Transverse colon (tissue), 4 donors: ENCODE data around the gene CACNA2D1. TPM values are rescaled to one million over a fixed set of nuclear protein-coding genes. Genes with fewer than 3 reads are reported as not detected.

ENCODE experiments used
- DNase-seq: peaks from one replicate; pipeline ENCODE4 v3.0.0-alpha.2; 2019
- H3K27ac ChIP-seq, 4 donors: fragments of 200-600 bp; sonication (generic); 2 replicates each; pipeline ENCODE4 v1.5.1; 2016 to 2018; ENCODE audit warnings: inconsistent platforms in 4 of 4
- H3K27me3 ChIP-seq: fragments of 200-600 bp; sonication (generic); 2 replicates; pipeline ENCODE4 v1.5.1; 2017; ENCODE audit warnings: inconsistent platforms
- H3K36me3 ChIP-seq, 4 donors: fragments of 200-600 bp; sonication (generic); 2 replicates each; pipeline ENCODE4 v1.5.1; 2017 to 2019; ENCODE audit warnings: inconsistent platforms in 4 of 4
- H3K4me1 ChIP-seq, 4 donors: fragments of 200-600 bp; sonication (generic); 2 replicates each; pipeline ENCODE4 v1.5.1; 2017 to 2020; ENCODE audit warnings: inconsistent platforms in 4 of 4
- H3K4me3 ChIP-seq, 4 donors: fragments of 200-600 bp; sonication (generic); 1 replicate in 1 of 4; 2 replicates in 3 of 4; pipeline versions ENCODE4 v1.5.1 to v1.6.1; 2017 to 2019; ENCODE audit warnings: inconsistent platforms in 4 of 4
- H3K9me3 ChIP-seq, 2 donors: fragments of 200-600 bp; sonication (generic); 2 replicates each; pipeline ENCODE4 v1.5.1; 2017 to 2019; ENCODE audit warnings: inconsistent platforms in 2 of 2
- EP300 ChIP-seq: sonication (generic); formaldehyde crosslinking; IDR thresholded peaks from one replicate; pipeline ENCODE4 v1.6.1; 2017; ENCODE audit warnings: antibody characterized with exemption, low read depth
- POLR2A ChIP-seq: fragments of 450-650 bp; IDR thresholded peaks from one replicate; pipeline ENCODE4 v1.6.1; 2016; ENCODE audit warnings: antibody characterized with exemption, mild to moderate bottlenecking, moderate library complexity
- POLR2AphosphoS5 ChIP-seq, 3 donors: sonication (generic); formaldehyde crosslinking; IDR thresholded peaks; one replicate each; pipeline ENCODE4 v1.6.1; 2016; ENCODE audit warnings: antibody characterized with exemption in 3 of 3
- WGBS, 2 donors: methylation state at CpG; one replicate each; pipeline ENCODE4 v1.1.5; 2018; ENCODE audit warnings: low coverage in 1 of 2; 5-methylcytosine and 5-hydroxymethylcytosine counted together
- in situ Hi-C, 4 donors: fragments of 200-750 bp; cut with MboI; loops; one replicate each; pipeline versions ENCODE4 v1.15.0 to v1.15.1; 2017; ENCODE audit warnings: low sequenced_read_pairs in 3 of 4, low pct_ligation_motif_present in 1 of 4, low pct_unique_long_range_greater_than_20kb in 1 of 4
- intact Hi-C: fragments of 100-400 bp; cut with DNase I; formaldehyde crosslinking; loops from one replicate; pipeline ENCODE4 v1.15.1; 2023; ENCODE audit warnings: low total_unique reads
- total RNA-seq, 4 donors: library from RNA; depleted of rRNA; stranded (reverse); fragments of >200 nt; gene quantifications; one replicate each; pipeline ENCODE4 v1.1.0, GENCODE V29; 2016
- TF ChIP-seq, protein P1 (sequence below), 5 experiments: fragments of 200-600 bp in 3 of 5; fragments of 450-650 bp in 2 of 5; sonication (generic) in 3 of 5; IDR thresholded peaks; 1 replicate in 2 of 5; 2 replicates in 3 of 5; pipeline ENCODE4 v1.5.1; 2016 to 2017; ENCODE audit warnings: antibody characterized with exemption in 5 of 5, inconsistent platforms in 3 of 5, mild to moderate bottlenecking in 2 of 5, moderate library complexity in 1 of 5

The CACNA2D1 gene
- total RNA-seq, 4 donors from 2014 or later, result 11.0 to 126 (median 22.9) TPM

DNA sequence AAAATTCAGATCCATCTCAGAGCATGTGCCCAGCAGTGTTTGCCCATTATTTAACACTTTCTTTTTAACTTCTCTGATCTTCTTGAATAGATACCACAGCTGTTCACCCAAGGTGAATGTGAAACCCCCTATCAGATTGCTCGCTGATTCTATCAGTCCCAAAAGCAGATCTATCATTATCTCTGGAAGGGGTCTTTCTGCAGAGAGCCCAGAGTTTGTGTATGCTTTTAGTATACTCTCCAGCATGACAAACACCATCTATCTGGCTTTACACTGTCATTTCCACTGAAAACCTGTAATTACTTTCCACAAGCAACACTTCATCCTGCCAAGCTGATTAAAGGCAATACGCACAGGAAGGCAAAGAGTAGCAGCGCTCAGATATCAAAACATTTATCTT is 168.2 kb downstream of the CACNA2D1 start:
- Histone ChIP-seq H3K36me3 (no peaks in the 10 kb centered on the region), H3K9me3 (no peaks in the 10 kb centered on the region), H3K27me3 (no peaks in the 10 kb centered on the region), H3K4me1 (no peaks in the 10 kb centered on the region), H3K4me3 (no peak overlapping the region), H3K27ac (no peak overlapping the region)
- DNase-seq, result no peak
- TF ChIP-seq, protein P1, sequence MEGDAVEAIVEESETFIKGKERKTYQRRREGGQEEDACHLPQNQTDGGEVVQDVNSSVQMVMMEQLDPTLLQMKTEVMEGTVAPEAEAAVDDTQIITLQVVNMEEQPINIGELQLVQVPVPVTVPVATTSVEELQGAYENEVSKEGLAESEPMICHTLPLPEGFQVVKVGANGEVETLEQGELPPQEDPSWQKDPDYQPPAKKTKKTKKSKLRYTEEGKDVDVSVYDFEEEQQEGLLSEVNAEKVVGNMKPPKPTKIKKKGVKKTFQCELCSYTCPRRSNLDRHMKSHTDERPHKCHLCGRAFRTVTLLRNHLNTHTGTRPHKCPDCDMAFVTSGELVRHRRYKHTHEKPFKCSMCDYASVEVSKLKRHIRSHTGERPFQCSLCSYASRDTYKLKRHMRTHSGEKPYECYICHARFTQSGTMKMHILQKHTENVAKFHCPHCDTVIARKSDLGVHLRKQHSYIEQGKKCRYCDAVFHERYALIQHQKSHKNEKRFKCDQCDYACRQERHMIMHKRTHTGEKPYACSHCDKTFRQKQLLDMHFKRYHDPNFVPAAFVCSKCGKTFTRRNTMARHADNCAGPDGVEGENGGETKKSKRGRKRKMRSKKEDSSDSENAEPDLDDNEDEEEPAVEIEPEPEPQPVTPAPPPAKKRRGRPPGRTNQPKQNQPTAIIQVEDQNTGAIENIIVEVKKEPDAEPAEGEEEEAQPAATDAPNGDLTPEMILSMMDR (IDR thresholded peaks at IDR 0.05), result no peak
- TF ChIP-seq EP300 (no peak), POLR2AphosphoS5 (IDR thresholded peaks at IDR 0.05) (no peak), POLR2A (no peak)
- in situ Hi-C loops (no loop called here), intact Hi-C loops (no loop called here)
- WGBS, 2 donors, result 86 to 87% methylated on average over 3 of the region's 3 CpGs

DNA sequence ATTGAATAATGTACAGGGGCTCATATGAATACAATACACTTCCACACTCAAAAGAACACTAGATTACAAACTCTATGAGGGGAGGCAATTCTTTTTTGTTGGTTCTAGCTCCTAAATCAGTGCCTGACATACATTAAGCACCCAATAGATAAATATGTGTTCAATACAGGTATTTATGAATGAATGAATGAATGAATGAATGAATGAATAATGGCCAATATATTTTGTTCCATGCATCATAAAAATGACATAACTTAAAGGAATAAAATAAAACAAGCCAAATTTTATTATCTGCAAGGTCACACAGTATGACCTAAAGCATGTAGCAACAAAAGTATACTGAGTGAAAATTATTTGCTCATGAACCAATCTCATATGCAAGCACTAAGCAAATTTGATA is 168.9 kb downstream of the CACNA2D1 start:
- in situ Hi-C loops, result no loop called here

DNA sequence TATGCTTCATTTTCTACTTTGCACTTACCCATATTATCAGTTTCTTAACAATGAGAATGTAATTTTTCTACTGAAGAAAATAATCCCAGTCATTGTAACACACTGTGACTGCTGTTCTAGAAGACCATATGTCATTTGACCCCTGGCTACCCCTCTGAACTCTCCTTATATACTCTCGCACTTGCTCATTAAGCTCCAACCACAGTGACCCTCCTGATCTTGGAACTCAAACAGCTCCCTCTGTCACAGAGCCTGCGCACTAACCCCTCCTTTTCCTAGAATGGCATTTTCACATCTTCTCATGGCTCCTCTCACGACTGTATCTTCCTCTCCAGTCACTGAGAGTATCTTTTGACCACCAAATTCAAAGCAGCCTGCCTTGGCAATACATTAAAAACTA is 169.7 kb downstream of the CACNA2D1 start:
- no peak for DNase-seq
- no peaks in the 10 kb centered on the region for H3K4me1 ChIP-seq
- WGBS, 2 donors, result 57 to 58% methylated on average over 3 of the region's 3 CpGs
- intact Hi-C loops (no loop called here), in situ Hi-C loops (no loop called here)
- H3K27me3 ChIP-seq, result no peaks in the 10 kb centered on the region
- no peak overlapping the region for H3K27ac ChIP-seq
- H3K4me3 ChIP-seq, result no peak overlapping the region
- H3K36me3 ChIP-seq, result no peaks in the 10 kb centered on the region
- no peaks in the 10 kb centered on the region for H3K9me3 ChIP-seq
- TF ChIP-seq, protein P1 (IDR thresholded peaks at IDR 0.05), result no peak
- TF ChIP-seq POLR2A (no peak), POLR2AphosphoS5 (IDR thresholded peaks at IDR 0.05) (no peak), EP300 (no peak)

More for the DNA sequence above, 168.9 kb downstream of the CACNA2D1 start:
- no peak for TF ChIP-seq EP300
- TF ChIP-seq POLR2AphosphoS5 (IDR thresholded peaks at IDR 0.05), result no peak
- TF ChIP-seq, protein P1 (IDR thresholded peaks at IDR 0.05), result no peak
- TF ChIP-seq POLR2A, result no peak
- Histone ChIP-seq H3K4me3 (no peak overlapping the region), H3K36me3 (no peaks in the 10 kb centered on the region), H3K4me1 (no peaks in the 10 kb centered on the region), H3K27ac (no peak overlapping the region), H3K27me3 (no peaks in the 10 kb centered on the region), H3K9me3 (no peaks in the 10 kb centered on the region)
- intact Hi-C loops, result no loop called here
- no peak for DNase-seq

DNA sequence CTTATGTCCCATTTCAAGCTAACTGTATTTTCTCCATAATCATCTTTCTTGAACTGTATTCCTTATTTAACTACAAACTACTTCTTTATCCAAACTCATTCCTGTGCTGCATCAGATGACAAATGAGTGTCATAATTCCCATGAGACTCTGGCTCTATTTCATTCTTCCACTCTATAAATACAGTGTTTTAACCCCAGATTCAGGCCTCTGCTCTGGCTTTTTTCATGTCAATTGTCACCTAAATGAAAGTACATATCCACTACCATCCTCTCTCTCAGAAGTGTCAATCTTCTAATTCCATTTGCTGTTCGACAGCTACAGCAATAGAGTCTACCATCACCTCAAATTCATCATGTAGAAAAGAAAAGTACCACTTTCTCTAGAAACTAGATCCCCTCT is 172.7 kb downstream of the CACNA2D1 start:
- H3K27me3 ChIP-seq, result no peaks in the 10 kb centered on the region
- no peaks in the 10 kb centered on the region for H3K36me3 ChIP-seq
- H3K27ac ChIP-seq, result no peak overlapping the region
- intact Hi-C loops, result no loop called here
- 74 to 89% methylated on average over 1 of the region's 1 CpG for WGBS, 2 donors
- H3K4me1 ChIP-seq, result no peaks in the 10 kb centered on the region
- no peak overlapping the region for H3K4me3 ChIP-seq
- in situ Hi-C loops, result no loop called here
- no peaks in the 10 kb centered on the region for H3K9me3 ChIP-seq
- no peak for DNase-seq
- no peak for TF ChIP-seq POLR2AphosphoS5 (IDR thresholded peaks at IDR 0.05)

DNA sequence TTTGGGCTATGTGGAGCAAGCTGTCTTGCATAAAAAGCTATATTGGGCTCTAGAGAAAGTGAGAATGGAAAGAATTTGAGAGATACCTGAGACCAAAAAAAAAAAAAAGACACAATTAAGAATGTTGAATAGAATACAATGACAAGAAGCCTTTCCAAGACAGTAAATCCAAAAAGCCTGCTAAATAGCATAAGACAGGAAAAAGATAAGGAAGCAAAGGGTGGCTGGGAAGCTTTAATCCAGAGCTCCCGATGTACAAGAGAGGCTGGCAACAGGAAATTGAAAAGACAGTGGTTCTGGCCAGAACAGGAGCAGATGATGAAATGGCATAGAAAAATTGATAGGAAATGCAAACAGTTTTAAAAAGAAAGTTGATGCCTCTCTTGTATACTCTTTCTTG is 174.9 kb downstream of the CACNA2D1 start:
- no peaks in the 10 kb centered on the region for H3K9me3 ChIP-seq
- H3K4me3 ChIP-seq, result no peak overlapping the region
- H3K27ac ChIP-seq, result no peak overlapping the region
- intact Hi-C loops (no loop called here), in situ Hi-C loops (no loop called here)
- H3K4me1 ChIP-seq, result no peaks in the 10 kb centered on the region
- TF ChIP-seq POLR2A (no peak), EP300 (no peak), POLR2AphosphoS5 (IDR thresholded peaks at IDR 0.05) (no peak)
- TF ChIP-seq, protein P1 (IDR thresholded peaks at IDR 0.05), result no peak
- WGBS, 2 donors, result 41 to 42% methylated on average over 1 of the region's 1 CpG
- no peak for DNase-seq
- H3K27me3 ChIP-seq, result no peaks in the 10 kb centered on the region
- no peaks in the 10 kb centered on the region for H3K36me3 ChIP-seq
